Astrocyte (in vitro differentiated cells and primary cell): ENCODE data around the gene TTYH1.
"Not testable (repeated sequence)": the region's sequence is repeated elsewhere in the genome, so short reads cannot be mapped to it uniquely, and the experiment has no call there.

Experiments
- CTCF ChIP-seq: IDR thresholded peaks from 2 replicates; pipeline ENCODE4 v1.5.1; 2011; ENCODE audit warnings: low read depth, mild to moderate bottlenecking, inconsistent platforms, low read length, moderate library complexity; ENCODE audit not compliant: insufficient read depth
- EZH2 ChIP-seq: IDR thresholded peaks from 2 replicates; pipeline ENCODE4 v1.6.1; 2012; ENCODE audit warnings: mild to moderate bottlenecking, low read length, inconsistent platforms; ENCODE audit not compliant: insufficient read depth

- not testable (repeated sequence) for TF ChIP-seq CTCF, EZH2
Measured at GRCh38 chr19:54446349-54446748, 31.1 kb downstream of the TTYH1 start.
